Esophagus squamous epithelium (tissue), 4 donors: ENCODE results near the gene GAK.

ENCODE experiments used
- POLR2A ChIP-seq, 4 donors: fragments of 450-650 bp; IDR thresholded peaks; one replicate each; pipeline ENCODE4 v1.6.1; 2017; ENCODE audit warnings: antibody characterized with exemption in 4 of 4, mild to moderate bottlenecking in 4 of 4, moderate library complexity in 3 of 4
- TF ChIP-seq, protein P1 (sequence below), 6 experiments: fragments of 450-650 bp in 4 of 6; fragments of 200-600 bp in 2 of 6; sonication (generic) in 2 of 6; IDR thresholded peaks; one replicate each; pipeline ENCODE4 v1.5.1; 2016 to 2019; ENCODE audit warnings: antibody characterized with exemption in 6 of 6, mild to moderate bottlenecking in 4 of 6, moderate library complexity in 4 of 6

DNA sequence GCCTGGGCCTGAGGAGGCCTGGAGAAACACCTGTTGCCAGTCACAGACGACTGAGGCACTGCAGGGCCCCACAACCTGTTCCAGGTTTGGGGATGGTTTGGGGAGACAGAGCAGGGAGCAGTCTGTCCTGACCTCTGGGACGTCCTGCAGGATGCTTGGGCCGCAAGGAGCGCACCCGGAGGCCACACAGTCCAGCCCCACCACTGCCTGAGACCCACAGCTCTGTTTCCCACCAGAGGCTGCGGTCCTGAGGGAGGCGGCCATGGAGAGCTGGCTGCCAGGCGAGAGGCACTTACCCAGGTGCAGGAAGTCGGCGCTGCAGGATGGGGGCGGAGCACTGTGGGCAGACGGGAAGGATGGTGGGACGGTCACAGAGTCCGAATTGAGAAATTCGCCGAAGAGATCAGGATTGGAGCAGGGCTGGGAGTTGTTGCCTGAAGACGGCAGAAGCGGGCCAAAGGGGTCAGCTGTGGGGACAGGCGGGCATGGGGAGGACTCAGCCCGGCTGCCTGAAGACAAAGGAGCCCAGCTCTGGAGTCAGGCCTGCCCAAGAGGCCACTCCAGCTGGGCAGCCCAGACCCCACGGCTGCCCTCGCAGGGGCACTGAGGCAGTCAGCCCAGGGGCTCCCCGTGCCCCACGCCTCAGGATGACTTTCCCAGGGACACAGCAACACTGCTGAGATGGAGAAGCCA is 65.9 kb downstream of the GAK start:
- TF ChIP-seq, protein P1, sequence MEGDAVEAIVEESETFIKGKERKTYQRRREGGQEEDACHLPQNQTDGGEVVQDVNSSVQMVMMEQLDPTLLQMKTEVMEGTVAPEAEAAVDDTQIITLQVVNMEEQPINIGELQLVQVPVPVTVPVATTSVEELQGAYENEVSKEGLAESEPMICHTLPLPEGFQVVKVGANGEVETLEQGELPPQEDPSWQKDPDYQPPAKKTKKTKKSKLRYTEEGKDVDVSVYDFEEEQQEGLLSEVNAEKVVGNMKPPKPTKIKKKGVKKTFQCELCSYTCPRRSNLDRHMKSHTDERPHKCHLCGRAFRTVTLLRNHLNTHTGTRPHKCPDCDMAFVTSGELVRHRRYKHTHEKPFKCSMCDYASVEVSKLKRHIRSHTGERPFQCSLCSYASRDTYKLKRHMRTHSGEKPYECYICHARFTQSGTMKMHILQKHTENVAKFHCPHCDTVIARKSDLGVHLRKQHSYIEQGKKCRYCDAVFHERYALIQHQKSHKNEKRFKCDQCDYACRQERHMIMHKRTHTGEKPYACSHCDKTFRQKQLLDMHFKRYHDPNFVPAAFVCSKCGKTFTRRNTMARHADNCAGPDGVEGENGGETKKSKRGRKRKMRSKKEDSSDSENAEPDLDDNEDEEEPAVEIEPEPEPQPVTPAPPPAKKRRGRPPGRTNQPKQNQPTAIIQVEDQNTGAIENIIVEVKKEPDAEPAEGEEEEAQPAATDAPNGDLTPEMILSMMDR (IDR thresholded peaks at IDR 0.05), result no peak
- no peak for TF ChIP-seq POLR2A (IDR thresholded peaks at IDR 0.05)
